Activated T-helper 2 cell treated with anti-CD3 and anti-CD28 coated beads, Interferon-gamma antibody, Interleukin-2, Interleukin-4, amounts not matched to agents 10 μg/mL and 5 μg/mL and 100 μg/mL, durations not matched to agents 14 hours and 24 hours and 36 hours (primary cell): Measurements from ENCODE around the gene DPYSL5. TPM values are rescaled to one million over a fixed set of nuclear protein-coding genes. Genes with fewer than 3 reads are reported as not detected.

ENCODE experiments used
- DNase-seq: peaks from one replicate; pipeline ENCODE4 v3.0.0; 2021; ENCODE audit warnings: low spot score
- H3K27ac Mint-ChIP-seq: one replicate; pipeline ENCODE4 v1.8.0; 2021; ENCODE audit warnings: mixed read lengths
- H3K27me3 Mint-ChIP-seq: one replicate; pipeline ENCODE4 v1.8.0; 2021; ENCODE audit warnings: low read depth, mixed read lengths
- H3K36me3 Mint-ChIP-seq: one replicate; pipeline ENCODE4 v1.8.0; 2021; ENCODE audit warnings: low read depth, mixed read lengths
- H3K4me1 Mint-ChIP-seq: one replicate; pipeline ENCODE4 v1.8.0; 2021; ENCODE audit warnings: low read depth, mixed read lengths
- H3K4me3 Mint-ChIP-seq: one replicate; pipeline ENCODE4 v1.8.0; 2021; ENCODE audit warnings: low read depth, mild to moderate bottlenecking, moderate library complexity, mixed read lengths
- H3K9me3 Mint-ChIP-seq: one replicate; pipeline ENCODE4 v1.8.0; 2021; ENCODE audit warnings: mixed read lengths
- intact Hi-C: fragments of 100-400 bp; cut with micrococcal nuclease; formaldehyde crosslinking; loops from one replicate; pipeline ENCODE4 v1.15.1; 2023
- total RNA-seq: library from RNA; stranded (reverse); gene quantifications from 2 replicates; pipeline ENCODE4 v1.2.3, GENCODE V29; 2022

The DPYSL5 gene
- total RNA-seq, 1 donor from 2014 or later = not detected

- H3K27ac Mint-ChIP-seq = no peak overlapping the region
- peaks cover 60% of the 10 kb centered on the region for H3K27me3 Mint-ChIP-seq
- H3K9me3 Mint-ChIP-seq = no peaks in the 10 kb centered on the region
- intact Hi-C loops = loop anchor here (5.0 kb wide), 2 partner anchors 73 to 168 kb away; no protein-coding TSS in a partner anchor
- H3K36me3 Mint-ChIP-seq = no peaks in the 10 kb centered on the region
- H3K4me3 Mint-ChIP-seq = peak overlapping the region; percentile 21
- peaks cover 3% of the 10 kb centered on the region for H3K4me1 Mint-ChIP-seq
- DNase-seq = no peak
Measured at GRCh38 chr2:26849056-26849999, 1.4 kb downstream of the DPYSL5 start.

DNA sequence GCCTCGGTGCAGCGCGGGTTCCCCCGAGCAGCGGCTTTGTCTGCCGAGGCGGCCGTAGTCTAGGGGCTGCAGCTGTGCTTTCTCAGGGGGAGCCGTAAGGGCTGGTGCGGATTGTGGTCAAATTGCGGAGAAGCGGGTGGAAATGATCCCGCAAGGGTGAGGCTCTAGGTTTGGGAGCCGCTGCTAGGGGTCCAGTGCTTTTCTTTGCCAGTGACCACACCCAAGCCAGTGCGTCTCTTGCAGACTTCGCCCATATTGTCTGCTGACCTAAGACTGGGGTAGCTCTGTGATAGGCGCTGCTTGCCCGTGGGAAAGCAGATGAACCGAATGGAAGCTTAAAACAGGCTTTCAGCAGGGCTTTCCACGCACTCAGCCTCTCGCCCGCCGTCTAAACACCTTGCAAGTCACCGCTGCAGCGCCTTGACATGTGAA is 2.1 kb downstream of the DPYSL5 start:
- intact Hi-C loops = loop anchor here (5.0 kb wide), 2 partner anchors 72 to 167 kb away; no protein-coding TSS in a partner anchor
- H3K4me3 Mint-ChIP-seq = no peak overlapping the region
- DNase-seq = no peak
- peaks cover 57% of the 10 kb centered on the region for H3K27me3 Mint-ChIP-seq
- H3K36me3 Mint-ChIP-seq = no peaks in the 10 kb centered on the region
- H3K9me3 Mint-ChIP-seq = no peaks in the 10 kb centered on the region
- H3K27ac Mint-ChIP-seq = no peak overlapping the region
- peaks cover 3% of the 10 kb centered on the region for H3K4me1 Mint-ChIP-seq

DNA sequence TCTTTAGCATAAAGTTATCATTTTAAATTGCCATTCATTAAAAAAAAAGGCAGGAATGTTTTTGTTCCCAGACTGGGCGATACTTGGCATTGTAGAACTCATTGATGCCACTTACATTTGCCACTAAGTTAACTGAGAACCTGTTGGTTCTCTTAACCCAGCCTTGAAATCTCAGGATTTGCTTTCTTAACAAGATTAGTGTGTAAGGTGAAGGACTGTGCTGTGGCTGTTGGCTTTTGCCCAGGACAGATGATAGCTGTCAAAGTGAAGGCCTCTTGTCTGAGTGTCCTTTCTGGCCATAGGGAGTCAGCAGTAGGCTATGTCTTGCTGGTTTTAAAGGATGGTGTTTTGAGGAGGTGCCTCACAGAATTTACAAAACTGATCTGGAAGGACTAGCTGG is 2.6 kb downstream of the DPYSL5 start:
- no peak overlapping the region for H3K27ac Mint-ChIP-seq
- H3K27me3 Mint-ChIP-seq = peaks cover 56% of the 10 kb centered on the region
- H3K4me1 Mint-ChIP-seq = peaks cover 3% of the 10 kb centered on the region
- H3K4me3 Mint-ChIP-seq = no peak overlapping the region
- DNase-seq = no peak
- no peaks in the 10 kb centered on the region for H3K36me3 Mint-ChIP-seq
- intact Hi-C loops = no loop called here
- no peaks in the 10 kb centered on the region for H3K9me3 Mint-ChIP-seq

DNA sequence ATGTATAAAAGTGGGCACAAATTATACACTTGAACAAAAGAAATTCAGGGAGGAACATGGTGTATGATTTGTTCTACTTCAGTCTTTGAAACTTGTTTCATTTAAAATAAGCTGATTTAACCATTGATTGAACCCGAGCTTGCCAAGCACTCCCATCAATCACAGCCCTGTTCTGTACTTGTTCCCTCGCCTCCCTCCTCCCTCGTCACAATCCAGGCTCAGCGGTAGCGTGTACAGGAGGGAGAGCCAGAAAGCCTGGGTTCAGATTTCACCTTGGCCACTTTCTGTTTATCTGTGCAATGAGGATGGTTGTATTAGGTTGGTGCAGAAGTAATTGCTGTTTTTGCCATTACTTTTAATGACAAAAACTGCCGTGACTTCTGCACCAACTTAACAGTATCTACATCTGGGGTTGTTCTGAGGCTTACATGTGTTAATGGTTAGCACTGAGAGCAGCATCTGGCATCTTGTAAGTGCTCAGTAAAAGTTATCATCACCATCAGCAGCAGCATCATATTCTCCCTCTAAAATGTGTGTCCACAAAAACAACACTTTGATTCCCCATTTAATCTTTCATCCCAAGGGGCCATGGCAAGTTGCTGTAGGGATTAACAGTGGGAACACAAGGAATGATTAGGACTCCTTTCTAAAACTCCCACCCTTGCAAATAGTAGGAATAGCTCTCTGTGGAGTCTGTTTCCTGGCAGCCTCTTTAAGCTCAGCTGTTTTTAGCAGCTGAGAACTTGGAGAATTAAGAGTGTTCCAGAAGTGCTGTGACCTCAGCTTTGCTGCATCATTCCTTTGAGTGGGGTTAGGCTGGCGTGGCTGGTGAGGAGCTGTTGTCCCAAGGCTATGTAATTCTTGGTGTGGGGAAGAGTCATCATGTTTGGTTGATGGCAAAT is 4.7 kb downstream of the DPYSL5 start:
- H3K4me1 Mint-ChIP-seq = no peaks in the 10 kb centered on the region
- no peaks in the 10 kb centered on the region for H3K9me3 Mint-ChIP-seq
- H3K36me3 Mint-ChIP-seq = no peaks in the 10 kb centered on the region
- no peak overlapping the region for H3K4me3 Mint-ChIP-seq
- intact Hi-C loops = no loop called here
- peaks cover 45% of the 10 kb centered on the region for H3K27me3 Mint-ChIP-seq
- DNase-seq = no peak
- H3K27ac Mint-ChIP-seq = no peak overlapping the region

DNA sequence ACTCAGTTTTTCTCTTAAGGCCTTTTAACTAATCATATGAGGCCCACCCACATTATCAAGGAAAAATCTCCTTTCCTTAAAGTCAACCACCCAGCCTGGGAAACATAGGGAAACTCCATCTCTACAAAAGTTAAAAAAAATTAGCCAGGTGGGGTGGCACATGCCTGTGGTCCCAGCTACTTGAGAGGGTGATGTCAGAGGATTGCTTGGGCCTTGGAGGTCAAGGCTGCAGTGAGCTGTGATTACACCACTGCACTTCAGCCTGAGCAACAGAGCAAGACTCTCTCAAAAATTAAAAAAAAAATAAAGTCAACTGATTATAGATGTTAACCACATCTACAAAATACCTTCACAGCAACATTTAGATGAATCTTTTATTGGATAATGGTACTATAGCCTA is 5.8 kb downstream of the DPYSL5 start:
- DNase-seq = no peak
- intact Hi-C loops = no loop called here

DNA sequence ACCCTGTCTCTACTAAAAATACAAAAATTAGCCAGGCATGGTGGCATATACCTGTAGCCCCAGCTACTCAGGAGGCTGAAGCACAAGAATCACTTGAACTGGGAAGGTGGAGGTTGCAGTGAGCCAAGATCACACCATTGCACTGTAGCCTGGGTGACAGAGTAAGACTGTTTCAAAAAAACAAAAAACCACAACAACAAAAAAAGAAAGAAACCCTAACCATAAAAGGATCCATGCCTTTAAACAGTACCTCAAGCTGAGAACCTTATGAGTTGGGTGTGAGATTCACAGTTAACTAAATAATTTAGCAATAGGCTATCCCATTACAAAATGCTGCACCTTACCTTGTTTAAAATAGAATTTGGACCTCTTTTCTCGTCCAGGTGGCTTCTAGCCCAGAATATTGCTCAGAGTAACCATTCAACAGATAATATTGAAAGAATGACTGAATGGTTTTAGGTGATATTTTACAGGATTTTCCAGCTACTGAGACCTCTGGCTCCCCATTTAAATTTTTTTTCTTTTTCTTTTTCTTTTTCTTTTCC is 6.4 kb downstream of the DPYSL5 start:
- no peaks in the 10 kb centered on the region for H3K9me3 Mint-ChIP-seq
- H3K27me3 Mint-ChIP-seq = peaks cover 44% of the 10 kb centered on the region
- no peak for DNase-seq
- H3K4me3 Mint-ChIP-seq = no peak overlapping the region
- intact Hi-C loops = no loop called here
- H3K36me3 Mint-ChIP-seq = no peaks in the 10 kb centered on the region
- H3K4me1 Mint-ChIP-seq = no peaks in the 10 kb centered on the region
- no peak overlapping the region for H3K27ac Mint-ChIP-seq

More for the DNA sequence above, 5.8 kb downstream of the DPYSL5 start:
- no peaks in the 10 kb centered on the region for H3K36me3 Mint-ChIP-seq
- H3K27me3 Mint-ChIP-seq = peaks cover 48% of the 10 kb centered on the region
- H3K9me3 Mint-ChIP-seq = no peaks in the 10 kb centered on the region
- H3K27ac Mint-ChIP-seq = no peak overlapping the region
- no peaks in the 10 kb centered on the region for H3K4me1 Mint-ChIP-seq
- no peak overlapping the region for H3K4me3 Mint-ChIP-seq

DNA sequence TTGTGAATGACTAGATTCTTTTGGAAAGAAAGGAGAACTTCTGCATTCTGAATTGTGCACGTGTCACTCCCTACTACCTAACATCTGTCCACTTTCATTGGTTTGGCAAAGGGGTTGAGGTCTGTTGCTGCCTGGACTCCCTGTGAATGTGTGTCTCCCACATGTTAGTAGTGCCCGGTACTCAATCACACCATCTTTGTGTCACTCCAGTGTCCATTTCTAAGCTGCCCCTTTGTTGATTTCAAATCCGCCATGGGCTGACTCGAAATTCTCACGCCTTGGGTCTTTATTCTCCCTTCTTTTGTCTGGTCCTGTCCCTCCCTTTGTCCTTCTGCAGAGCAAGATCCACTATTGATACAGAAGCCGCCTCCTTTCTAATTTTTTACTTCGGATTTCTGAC is 7.5 kb downstream of the DPYSL5 start:
- Mint-ChIP-seq H3K27me3 (peaks cover 44% of the 10 kb centered on the region), H3K4me1 (no peaks in the 10 kb centered on the region), H3K36me3 (no peaks in the 10 kb centered on the region), H3K9me3 (no peaks in the 10 kb centered on the region), H3K27ac (no peak overlapping the region), H3K4me3 (no peak overlapping the region)
- intact Hi-C loops = no loop called here
- no peak for DNase-seq

DNA sequence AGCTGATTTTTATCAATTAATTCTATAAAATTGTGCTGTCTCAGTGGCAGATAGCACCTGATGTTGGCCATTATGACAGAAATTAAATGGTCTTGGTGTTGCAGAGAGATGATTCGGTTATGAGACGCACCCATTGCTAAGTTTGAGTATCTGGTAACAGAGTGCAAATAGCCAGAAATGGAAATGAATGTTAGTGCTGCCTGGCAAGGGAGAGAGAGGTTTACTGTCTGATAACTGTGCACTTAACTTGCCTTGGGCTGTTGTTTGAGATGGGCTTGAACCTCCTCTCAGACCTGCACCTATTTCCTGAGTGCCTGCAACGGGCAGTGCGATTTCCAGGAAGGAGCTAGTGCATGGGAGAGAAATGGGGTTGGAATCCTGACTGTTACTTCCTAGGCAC is 11.7 kb downstream of the DPYSL5 start:
- intact Hi-C loops = no loop called here
- Mint-ChIP-seq H3K4me3 (no peak overlapping the region), H3K4me1 (no peaks in the 10 kb centered on the region), H3K36me3 (no peaks in the 10 kb centered on the region), H3K9me3 (no peaks in the 10 kb centered on the region), H3K27ac (no peak overlapping the region), H3K27me3 (peaks cover 30% of the 10 kb centered on the region)
- DNase-seq = no peak

DNA sequence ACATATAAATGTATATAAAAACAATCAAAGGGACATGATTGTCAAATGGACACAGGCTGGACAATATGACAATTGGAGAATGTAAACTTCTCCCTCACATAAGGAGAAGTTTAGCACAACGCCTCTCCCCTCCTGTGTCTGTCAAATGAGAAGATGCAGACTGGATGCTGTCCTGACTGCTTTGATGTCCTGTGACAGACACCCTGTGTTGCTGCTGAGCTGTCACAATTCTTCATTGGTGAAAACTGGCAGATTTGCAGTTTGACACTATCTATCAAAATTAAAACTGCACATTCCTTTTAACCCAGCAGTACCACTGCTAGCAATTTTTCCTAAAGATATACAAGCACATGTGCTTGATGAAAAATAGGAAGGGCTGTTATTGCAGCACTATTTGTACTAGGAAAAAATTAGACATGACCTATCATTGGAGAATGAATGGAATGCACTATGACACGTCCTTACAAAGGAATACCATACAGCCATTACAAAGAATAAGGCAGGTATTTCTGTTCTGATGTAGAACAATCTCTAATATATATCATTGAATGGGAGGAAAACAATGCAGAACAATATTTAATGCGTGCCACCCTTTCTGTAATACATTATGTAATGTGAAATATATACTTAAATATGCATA is 12.4 kb downstream of the DPYSL5 start:
- intact Hi-C loops = no loop called here
- Mint-ChIP-seq H3K4me1 (no peaks in the 10 kb centered on the region), H3K4me3 (no peak overlapping the region), H3K36me3 (no peaks in the 10 kb centered on the region), H3K27ac (no peak overlapping the region), H3K27me3 (peaks cover 29% of the 10 kb centered on the region), H3K9me3 (no peaks in the 10 kb centered on the region)
- DNase-seq = no peak

GRCh38 chr2:26861610-26862224 is 13.8 kb downstream of the DPYSL5 start:
- no peak overlapping the region for H3K4me3 Mint-ChIP-seq
- H3K27ac Mint-ChIP-seq = no peak overlapping the region
- no peaks in the 10 kb centered on the region for H3K36me3 Mint-ChIP-seq
- no peaks in the 10 kb centered on the region for H3K4me1 Mint-ChIP-seq
- H3K9me3 Mint-ChIP-seq = no peaks in the 10 kb centered on the region
- H3K27me3 Mint-ChIP-seq = peaks cover 20% of the 10 kb centered on the region
- intact Hi-C loops = no loop called here
- no peak for DNase-seq

DNA sequence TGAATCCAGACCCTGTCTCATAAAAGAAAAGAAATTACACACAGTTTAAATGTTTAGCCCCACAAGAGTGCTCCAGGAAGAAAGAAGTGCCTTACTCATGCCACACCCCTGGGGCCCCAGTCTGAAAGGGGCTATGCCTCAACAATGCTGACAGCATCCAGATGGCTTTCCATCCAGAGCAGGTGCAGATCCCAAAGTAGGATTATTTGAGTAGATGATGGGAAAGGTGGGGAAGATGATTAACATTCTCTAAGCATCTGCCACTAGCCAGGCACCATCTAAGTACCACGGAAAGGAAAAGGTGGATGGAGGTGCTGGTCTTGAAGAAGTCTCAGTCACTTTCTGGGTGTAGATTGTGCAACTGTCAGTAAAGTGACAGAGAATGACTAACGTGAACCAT is 16.3 kb downstream of the DPYSL5 start:
- no peak overlapping the region for H3K4me3 Mint-ChIP-seq
- H3K36me3 Mint-ChIP-seq = no peaks in the 10 kb centered on the region

DNA sequence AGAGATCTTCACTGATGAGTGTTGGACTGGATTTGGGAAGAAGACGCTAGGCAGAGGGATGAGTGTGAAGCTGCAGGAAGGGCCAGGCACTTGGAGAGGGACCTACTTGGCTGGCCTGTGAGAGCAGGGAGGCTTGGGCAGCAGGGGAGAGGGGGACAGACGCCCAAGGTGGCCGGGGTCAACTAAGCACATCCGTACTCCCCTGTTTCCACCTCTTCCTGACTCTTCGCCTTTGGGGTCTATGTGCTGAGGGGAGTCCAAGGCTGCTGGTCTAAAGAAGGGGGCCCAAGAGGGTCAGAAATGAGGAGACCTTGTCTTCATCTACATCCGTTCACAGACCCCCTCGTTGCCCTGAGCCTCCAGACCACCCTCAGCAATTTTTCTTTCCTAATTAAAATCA is 16.7 kb downstream of the DPYSL5 start:
- H3K4me3 Mint-ChIP-seq = no peak overlapping the region
- DNase-seq = no peak
- H3K27me3 Mint-ChIP-seq = peaks cover 15% of the 10 kb centered on the region
- no peaks in the 10 kb centered on the region for H3K9me3 Mint-ChIP-seq
- no peak overlapping the region for H3K27ac Mint-ChIP-seq
- H3K4me1 Mint-ChIP-seq = no peaks in the 10 kb centered on the region
- intact Hi-C loops = no loop called here
- H3K36me3 Mint-ChIP-seq = no peaks in the 10 kb centered on the region

More for the DNA sequence above, 16.3 kb downstream of the DPYSL5 start:
- Mint-ChIP-seq H3K9me3 (no peaks in the 10 kb centered on the region), H3K27ac (no peak overlapping the region), H3K4me1 (no peaks in the 10 kb centered on the region), H3K27me3 (peaks cover 18% of the 10 kb centered on the region)
- DNase-seq = no peak
- intact Hi-C loops = no loop called here
